ENCODE measurements around the gene ADCY1.

DNA sequence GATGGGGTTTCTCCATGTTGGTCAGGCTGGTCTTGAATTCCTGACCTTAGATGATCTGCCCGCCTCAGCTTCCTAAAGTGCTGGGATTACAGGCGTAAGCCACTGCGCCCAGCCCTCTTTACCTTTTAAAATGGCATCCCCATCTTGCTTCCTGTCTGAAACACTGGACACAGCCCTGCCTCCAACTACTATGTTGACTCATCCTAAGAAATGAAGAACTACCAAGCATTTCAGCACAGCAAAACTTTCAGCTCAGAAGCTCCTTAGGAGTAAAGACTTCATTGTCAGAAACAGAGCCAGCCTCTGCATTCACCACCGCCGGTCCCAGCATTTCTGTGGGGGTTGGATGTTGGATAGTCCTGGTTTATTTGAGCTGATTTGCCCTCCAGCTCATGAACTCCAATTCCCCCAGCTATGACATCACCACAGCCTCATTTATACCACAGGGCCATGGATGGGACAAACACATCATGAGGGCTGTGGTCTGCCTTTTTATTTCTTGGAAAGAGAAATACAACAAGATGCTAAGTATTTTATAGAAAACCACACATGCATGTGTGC lies 123.5 kb downstream of the ADCY1 start:
- TF ChIP-seq POLR2A (IDR thresholded peaks at IDR 0.05) = no peak
- TF ChIP-seq, protein P1, sequence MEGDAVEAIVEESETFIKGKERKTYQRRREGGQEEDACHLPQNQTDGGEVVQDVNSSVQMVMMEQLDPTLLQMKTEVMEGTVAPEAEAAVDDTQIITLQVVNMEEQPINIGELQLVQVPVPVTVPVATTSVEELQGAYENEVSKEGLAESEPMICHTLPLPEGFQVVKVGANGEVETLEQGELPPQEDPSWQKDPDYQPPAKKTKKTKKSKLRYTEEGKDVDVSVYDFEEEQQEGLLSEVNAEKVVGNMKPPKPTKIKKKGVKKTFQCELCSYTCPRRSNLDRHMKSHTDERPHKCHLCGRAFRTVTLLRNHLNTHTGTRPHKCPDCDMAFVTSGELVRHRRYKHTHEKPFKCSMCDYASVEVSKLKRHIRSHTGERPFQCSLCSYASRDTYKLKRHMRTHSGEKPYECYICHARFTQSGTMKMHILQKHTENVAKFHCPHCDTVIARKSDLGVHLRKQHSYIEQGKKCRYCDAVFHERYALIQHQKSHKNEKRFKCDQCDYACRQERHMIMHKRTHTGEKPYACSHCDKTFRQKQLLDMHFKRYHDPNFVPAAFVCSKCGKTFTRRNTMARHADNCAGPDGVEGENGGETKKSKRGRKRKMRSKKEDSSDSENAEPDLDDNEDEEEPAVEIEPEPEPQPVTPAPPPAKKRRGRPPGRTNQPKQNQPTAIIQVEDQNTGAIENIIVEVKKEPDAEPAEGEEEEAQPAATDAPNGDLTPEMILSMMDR (IDR thresholded peaks at IDR 0.05) = no peak

Measured in uterus (tissue), 2 donors.